CD4-positive, alpha-beta T cell treated with Interleukin-17A for 1 hour (primary cell): ENCODE measurements around the gene NPW.

Source experiments
- DNase-seq: peaks from one replicate; pipeline ENCODE4 v3.0.0-alpha.2; 2020

Gene NPW

DNA sequence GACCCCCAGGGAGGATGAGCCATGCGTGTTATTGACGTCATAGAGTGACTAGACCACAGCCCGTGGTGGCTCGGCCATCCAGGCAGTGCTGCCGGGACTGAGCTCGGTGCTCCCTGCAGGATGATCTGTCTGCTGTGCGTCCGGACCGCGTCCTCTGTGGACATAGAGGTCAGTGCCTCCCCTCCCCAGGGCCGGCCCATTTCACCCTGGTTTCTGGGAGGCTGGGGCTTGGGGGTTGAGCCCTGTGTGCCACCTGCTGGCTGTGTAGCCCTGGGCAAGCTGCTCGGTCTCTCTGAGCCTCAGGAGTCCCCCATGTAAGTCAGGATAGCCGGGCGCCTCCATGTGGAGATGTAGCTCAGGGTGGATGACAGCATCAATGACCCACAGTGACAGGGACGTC, 36.5 kb downstream of the NPW start:
- no peak for DNase-seq

DNA sequence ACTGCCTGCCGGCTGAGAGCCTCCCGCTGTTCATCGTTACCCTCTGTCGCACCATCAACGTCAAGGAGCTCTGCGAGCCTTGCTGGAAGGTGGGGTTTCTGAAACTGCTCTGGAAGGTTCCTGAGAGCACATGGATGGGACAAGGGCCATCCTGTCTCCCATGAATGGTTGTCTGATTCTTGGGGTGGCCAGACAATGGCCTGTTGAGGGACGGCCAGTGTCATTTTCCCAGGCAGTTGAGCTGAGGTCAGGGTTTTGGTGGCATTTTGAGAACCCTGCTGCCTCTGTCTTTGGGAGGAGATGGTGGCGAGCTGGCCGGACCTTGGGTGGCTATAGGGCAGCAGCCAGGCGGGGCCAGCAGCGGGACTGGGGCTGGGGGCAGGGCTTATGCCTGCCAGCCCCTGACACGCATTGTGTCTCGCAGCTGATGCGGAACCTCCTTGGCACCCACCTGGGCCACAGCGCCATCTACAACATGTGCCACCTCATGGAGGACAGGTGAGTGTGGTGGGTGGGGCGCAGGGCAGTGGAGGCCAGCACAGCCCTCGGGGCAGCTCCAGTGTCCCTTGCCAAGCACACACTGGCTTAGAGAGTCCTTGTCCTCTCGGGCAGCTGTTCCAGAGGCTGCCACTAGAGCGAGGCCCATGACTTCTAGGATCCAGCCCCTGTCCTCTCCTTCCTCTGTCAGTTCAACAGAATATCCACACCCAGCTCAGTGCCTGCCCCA, 37.3 kb downstream of the NPW start:
- DNase-seq = no peak

DNA sequence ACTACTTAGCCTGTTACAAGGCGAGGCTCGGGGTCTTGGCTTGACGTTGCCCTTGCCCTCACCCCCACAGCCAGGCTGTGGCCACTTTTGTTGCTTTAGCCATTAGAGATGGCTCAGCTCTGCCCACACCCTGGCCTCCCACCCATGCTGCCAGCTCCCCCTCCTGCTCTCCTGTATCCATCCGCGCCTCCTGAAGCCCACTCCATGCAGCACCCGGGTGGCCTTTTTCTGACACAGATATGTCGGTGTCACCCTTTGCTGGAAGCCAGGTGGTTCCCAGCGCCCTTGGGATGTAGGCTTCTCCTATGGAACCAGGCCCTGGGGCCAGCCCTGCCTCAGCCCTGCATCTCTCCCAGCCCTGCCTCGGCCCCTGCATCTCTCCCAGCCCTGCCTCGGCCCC, 37.9 kb downstream of the NPW start:
- no peak for DNase-seq

DNA sequence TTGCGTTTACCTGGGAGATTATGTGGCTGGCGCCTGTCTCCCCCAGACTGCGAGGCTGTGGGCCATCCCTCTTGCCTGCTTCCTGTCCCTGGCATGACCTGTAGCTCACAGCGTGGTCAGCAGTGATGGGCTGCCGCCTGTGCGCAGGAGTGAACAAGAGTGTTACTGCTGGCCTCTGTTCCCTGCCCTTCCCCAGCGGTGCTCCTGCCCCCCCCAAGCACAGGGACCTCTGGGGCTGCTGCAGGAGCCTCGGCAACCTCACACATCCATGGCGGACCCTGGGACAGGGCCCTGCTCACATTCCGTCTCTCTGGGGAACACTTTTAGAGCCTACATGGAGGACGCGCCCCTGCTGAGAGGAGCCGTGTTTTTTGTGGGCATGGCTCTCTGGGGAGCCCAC, 38.8 kb downstream of the NPW start:
- no peak for DNase-seq

DNA sequence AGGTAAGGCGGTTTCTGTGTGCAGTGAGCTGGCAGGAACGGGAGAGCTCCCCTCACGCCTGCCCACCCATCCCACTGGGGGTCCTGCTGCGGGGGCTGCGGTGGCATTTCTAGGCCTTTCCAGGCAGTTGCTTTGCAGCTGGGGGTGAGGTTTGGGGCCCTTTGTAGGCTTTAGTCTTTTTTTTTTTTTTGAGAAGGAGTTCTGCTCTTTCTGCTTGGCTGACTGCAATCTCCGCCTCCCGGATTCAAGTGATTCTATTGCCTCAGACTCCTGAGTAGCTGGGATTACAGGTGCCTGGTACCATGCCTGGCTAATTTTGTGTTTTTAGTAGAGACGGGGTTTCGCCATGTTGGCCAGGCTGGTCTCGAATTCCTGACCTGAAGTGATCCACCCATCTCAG, 39.3 kb downstream of the NPW start:
- DNase-seq = no peak

DNA sequence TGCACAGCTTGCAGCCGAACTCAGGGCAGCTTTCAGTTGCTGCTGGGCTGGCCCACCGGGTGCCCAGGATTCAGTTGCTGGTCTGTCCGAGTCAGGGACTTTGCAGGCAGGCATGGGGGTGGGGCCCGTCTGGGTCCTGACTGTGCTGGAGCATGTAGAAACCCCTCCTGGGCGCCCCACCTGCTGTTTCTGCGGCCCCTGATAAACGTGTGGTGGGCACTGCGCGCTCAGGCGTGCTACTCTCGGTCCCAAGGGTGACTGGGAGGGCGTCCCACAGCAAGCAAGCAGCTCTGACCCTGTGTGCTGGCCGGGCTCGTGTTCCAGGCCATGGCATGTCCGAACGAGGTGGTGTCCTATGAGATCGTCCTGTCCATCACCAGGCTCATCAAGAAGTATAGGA, 40.8 kb downstream of the NPW start:
- no peak for DNase-seq

DNA sequence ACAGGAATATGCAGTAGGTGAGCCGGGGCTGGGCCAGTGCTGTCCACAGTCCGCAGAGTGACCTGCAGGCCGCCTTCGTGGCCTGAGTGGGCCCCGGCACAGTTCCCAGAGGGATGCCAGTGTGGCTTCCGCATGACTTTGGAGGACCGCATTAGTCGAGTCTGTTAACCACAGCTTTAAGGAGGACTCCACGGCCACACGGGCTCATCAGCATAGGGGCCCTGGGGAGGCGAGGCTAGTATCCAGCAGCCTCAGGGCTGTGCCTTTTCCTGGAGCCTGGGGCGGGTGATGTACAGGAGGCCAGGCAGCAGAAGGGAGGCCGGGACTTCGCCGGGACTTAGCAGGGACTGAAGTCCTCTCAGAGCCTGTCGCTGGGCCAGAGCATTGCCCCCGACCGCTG, 41.4 kb downstream of the NPW start:
- DNase-seq = no peak

DNA sequence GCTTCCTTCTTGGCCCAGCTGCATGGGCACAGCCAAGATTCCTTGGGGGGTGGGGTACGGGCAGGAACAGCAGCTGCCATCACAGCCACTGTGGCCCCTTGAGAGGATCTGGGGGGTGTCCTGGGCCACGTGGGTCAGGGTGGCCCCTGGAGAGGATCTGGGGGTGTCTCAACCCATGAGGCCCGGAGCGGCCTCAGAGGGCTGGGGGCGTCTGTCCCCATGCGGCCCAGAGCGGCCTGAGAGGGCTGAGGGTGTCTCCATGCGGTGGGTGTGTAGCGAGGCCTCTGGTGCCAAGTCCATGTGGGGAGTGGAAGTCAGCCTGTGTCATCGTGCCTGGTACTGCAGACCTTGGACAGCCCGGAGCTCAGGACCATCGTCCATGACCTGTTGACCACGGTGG, 41.9 kb downstream of the NPW start:
- DNase-seq = no peak

DNA sequence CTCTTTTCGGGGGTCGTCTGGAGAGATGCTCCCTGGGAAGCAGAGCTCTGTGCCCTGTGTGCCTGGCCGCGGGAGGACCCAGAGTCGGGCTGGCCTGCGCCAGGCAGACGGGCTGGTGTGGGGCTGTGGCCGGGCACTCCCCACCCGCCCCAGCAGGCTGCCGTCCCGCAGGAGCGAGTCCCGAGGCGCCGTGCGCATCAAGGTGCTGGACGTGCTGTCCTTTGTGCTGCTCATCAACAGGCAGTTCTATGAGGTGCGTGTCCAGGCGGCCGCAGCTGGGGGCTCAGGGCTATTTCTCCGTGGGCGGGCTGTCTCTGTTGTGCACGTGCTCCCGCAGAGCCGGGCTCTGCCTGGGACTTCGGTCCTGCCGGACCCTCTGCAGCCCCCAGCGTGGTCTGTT, 43.2 kb downstream of the NPW start:
- no peak for DNase-seq

DNA sequence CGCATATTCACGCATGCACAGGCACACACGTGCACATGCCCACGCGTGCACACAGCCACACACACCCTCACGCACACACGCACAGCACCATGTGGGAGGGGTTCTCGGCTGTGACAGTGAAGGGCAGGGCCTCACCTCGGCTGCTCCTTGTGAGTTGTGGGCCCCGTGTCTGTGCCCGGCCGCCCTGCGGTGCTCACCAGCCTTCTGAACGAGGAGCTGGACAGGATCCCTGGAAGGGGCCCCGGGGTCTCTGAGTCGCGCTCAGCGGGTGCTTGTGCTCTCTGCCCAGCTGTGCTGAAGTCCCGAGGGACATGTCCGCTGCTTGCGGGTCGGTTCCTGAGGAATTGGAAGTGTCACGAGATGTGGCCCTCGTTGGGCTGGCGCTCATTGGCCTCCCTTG, 44.3 kb downstream of the NPW start:
- DNase-seq = no peak

DNA sequence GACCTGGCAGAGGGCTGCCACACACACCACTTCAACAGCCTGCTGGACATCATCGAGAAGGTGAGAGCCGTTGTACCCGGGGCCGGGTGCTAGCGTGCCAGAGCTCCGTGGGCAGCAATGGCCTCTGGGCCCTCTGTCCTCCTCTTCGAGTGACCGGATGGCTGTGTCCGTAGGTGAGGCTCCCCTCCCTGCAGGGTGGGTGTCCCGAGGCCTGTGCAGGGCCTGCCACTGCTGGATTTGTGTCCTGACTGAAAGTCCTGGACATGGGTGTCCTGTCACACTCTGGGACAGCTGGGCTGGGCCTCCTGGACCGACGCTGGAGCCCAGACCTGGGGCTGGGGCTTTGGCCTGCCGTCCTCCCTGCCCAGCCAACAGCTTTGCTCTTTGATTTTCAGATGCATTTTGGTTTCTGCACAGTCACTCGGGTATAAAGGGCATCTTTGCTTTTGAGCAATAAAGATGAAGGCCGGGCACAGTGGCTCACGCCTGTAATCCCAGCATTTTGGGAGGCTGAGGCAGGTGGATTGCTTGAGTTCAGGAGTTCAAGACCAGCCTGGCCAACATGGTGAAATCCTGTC, 44.9 kb downstream of the NPW start:
- DNase-seq = no peak

DNA sequence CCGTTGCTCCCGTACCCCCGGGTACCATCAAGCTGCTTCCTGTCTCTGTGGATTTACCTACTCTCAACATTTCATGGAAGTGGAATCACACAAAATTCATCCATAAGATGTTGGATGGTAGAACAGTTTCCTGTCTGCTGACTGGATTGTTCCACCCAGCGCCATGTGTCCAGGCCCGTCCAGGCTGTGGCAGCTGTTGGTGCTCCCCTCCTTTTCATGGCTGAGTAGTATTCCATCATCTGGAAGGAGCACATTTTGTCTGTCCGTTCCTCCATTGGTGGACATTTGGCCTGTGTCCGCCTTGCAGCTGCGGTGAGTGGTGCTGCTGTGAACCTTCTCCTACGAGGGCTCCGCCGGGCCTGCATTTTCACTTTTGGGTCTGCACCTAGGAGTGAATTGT, 46.6 kb downstream of the NPW start:
- no peak for DNase-seq
